Measurements from ENCODE around the gene TEX44.
A peak's percentile ranks its signal among the peaks of the same experiment; 100 is the strongest.

The TEX44 gene

DNA sequence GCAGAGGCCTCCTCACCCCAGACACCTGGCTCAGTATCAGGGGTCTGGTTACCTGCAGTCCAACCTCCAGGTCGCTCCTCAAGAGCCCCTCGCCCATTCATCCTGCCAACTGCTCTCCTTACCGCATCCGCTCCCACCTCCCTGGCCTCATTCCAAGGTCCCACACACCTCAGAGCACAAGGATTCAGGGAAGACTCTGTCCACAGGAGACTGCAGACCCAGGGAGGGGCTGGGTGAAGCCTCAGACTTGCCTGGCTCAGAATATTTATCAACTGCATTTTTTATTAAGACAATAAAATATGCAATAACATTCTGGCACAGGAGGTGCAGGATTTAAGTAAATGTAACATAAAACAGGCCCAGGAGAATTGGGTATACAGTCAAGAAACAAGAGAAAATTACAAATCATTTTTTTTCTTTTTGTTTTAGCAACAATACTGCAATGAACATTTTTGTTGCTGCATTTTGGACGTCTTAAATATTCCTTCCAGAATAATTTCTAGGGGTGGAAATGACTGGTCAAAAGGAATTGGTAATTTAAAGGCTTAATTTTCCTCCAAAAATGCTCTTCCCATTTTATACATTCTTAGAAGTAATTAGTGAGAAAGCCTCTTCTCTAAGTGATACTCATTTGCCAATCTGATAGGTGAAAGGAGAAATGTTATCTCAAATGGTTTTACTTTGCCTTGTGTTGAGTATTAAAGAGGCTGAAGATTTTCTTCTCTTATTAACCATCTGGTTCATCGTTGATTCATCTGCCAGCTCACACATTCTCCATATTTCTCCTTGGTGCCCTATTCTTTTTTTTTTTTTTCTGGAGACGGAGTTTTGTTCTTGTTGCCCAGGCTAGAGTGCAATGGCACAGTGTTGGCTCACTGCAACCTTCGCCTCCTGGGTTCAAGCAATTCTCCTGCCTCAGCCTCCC, 42.5 kb downstream of the TEX44 start:
- DNase-seq: no peak

- no peak for DNase-seq
Measured at GRCh38 chr2:231640241-231640640, 47.6 kb downstream of the TEX44 start.

DNA sequence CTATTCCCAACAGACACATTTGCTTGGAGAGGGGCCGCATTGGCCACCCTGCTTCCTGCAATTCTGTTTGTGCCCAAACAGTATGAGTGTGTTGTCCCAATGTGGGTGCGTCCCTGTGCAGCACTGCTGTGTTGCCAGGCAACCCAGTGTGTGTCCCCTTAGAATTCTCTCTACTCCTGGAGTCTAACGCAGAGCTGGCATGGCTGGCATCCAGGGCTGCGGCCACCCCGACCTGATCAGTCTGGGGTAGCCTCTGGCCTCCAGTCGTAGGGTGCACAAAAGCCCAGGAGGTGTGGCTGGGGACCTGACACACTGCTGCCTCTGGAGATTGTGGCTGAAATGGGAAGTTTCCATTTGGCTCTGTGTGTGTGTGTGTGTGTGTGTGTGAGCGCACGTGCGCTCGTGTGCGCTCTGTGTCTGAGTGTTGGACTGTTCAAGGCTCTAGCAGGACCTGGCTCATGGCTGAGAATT, 48.0 kb downstream of the TEX44 start:
- DNase-seq: no peak

DNA sequence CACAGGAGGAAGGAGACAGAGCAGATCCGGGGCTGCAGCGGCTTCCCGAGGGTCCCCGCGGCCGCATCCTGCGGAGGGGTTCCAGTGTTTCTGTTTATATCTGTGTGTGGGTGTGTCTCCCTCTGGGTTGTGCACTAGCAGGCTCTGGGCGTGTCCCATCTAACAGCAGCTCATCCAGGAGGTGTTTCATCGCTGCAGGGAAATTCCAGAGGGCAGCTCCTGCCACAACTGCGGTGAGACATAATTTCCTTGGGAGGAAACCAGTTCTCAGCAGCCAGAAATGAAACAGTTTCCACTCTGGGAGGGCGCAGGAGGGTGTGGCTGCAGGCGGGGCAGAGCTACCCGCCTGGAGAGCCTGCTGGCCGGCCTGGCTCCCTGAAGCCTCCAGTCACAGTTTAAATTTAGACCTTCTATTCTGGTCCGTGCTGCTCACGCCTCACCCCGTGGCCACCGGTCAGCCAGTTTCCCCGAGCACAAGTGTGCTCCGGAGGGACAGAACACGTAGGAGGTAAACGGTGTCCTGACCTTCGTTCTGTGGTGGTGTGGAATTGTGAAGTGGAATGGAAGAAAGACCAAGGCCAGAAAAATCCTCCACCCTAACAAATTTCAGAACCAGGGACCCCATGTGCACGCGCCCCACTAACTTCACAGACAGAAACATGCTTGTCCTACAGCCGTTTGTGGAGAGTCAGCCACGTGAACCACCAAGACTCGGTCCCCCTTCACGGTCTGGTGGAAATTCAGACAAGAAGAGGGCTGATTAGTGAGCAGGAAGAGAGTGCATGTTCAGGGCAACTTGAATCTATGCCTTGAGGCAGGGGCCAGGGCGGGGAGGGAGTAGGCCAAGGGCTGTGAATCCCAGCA, 50.2 kb downstream of the TEX44 start:
- peak; percentile 76 for DNase-seq

GRCh38 chr2:231643495-231643888, 50.8 kb downstream of the TEX44 start:
- no peak for DNase-seq
